Measurements from ENCODE around the gene LGALS14. TPM values are rescaled to one million over a fixed set of nuclear protein-coding genes. Genes with fewer than 3 reads are reported as not detected.
"Not testable (repeated sequence)": the region's sequence is repeated elsewhere in the genome, so short reads cannot be mapped to it uniquely, and the experiment has no call there.

LGALS14 gene
- total and polyA plus RNA-seq, 2 of the 8 experiments (the other 6 are each of a cell fraction or from before 2014, with no cell fraction given), result 0.50 to 0.77 TPM

DNA sequence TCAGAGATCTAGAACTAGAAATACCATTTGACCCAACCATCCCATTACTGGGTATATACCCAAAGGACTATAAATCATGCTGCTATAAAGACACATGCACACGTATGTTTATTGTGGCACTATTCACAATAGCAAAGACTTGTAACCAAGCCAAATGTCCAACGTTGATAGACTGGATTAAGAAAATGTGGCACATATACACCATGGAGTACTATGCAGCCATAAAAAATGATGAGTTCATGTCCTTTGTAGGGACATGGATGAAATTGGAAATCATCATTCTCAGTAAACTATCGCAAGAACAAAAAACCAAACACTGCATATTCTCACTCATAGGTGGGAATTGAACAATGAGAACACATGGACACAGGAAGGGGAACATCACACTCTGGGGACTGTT lies 34.4 kb upstream of the LGALS14 start:
- H4K5ac ChIP-seq (ENCODE audit: insufficient read length, low read depth, low read length); H4K8ac ChIP-seq (ENCODE audit: extremely low read depth, insufficient read depth, low read length); H3K9ac ChIP-seq (replicated peaks in 1 of 4; ENCODE audit: extremely low read depth in 1 of 4, low read depth in 3 of 4, low read length in 3 of 4); H2BK15ac ChIP-seq (ENCODE audit: low read length); H3K4ac ChIP-seq (replicated peaks; ENCODE audit: insufficient read length, low read depth, low read length); H3K23ac ChIP-seq (ENCODE audit: insufficient read length); H3K4me1 ChIP-seq (replicated peaks in 1 of 4; ENCODE audit: control insufficient read depth in 3 of 4, insufficient read depth in 4 of 4, low read length in 3 of 4); H2BK12ac ChIP-seq (ENCODE audit: low read depth, low read length); FAIRE-seq; H2AK5ac ChIP-seq (ENCODE audit: low read depth, low read length); H3K79me1 ChIP-seq (ENCODE audit: low read depth, low read length); H3K4me2 ChIP-seq (ENCODE audit: insufficient read depth in 1 of 2, low read depth in 2 of 2, low read length in 2 of 2); H3K79me2 ChIP-seq (ENCODE audit: control insufficient read depth in 1 of 2, insufficient read depth in 2 of 2, low read length in 2 of 2); H3K36me3 ChIP-seq (ENCODE audit: control insufficient read depth in 2 of 4, insufficient read depth in 4 of 4, low read length in 3 of 4); DNase-seq (ENCODE audit: low read depth in 1 of 2, low spot score in 2 of 2); H2BK20ac ChIP-seq (ENCODE audit: low read length); H3K18ac ChIP-seq (ENCODE audit: extremely low read depth, low read length); H4K20me1 ChIP-seq (replicated peaks in 1 of 2; ENCODE audit: control insufficient read depth in 1 of 2, insufficient read depth in 2 of 2, low read length in 2 of 2); POLR2A ChIA-PET (ENCODE audit: partially characterized antibody); H3K4me3 ChIP-seq (ENCODE audit: extremely low read depth in 1 of 4, insufficient read depth in 2 of 4, low read depth in 3 of 4, low read length in 4 of 4); H2BK120ac ChIP-seq (replicated peaks; ENCODE audit: low read depth, low read length); H3K27ac ChIP-seq (ENCODE audit: low read depth, low read length); H3K14ac ChIP-seq (ENCODE audit: insufficient read length); H3K23me2 ChIP-seq (ENCODE audit: low read depth, low read length); H3K27me3 ChIP-seq (replicated peaks in 1 of 4; ENCODE audit: control insufficient read depth in 3 of 4, extremely low read depth in 1 of 4, insufficient read depth in 3 of 4, low read length in 3 of 4); H3K56ac ChIP-seq (replicated peaks; ENCODE audit: insufficient read length, low read depth, low read length); H4K91ac ChIP-seq (replicated peaks; ENCODE audit: insufficient read length, low read length); H2AFZ ChIP-seq (ENCODE audit: low read length); H2BK5ac ChIP-seq (ENCODE audit: low read depth, low read length): not testable (repeated sequence)
- CTCF ChIA-PET (ENCODE audit: partially characterized antibody), result interaction anchor here (7.2 kb wide), 1 partner anchor 116 kb away, joined by 108 read pairs; no protein-coding TSS in a partner anchor
- peaks cover 5 to 14% of the 10 kb centered on the region in 2 experiments; a peak in 3 of 4 replicates for H3K9me3 ChIP-seq (ENCODE audit: insufficient read depth in 2 of 2, low read depth in 1 of 2, low read length in 1 of 2)
- WGBS, 2 experiments (ENCODE audit: extremely low coverage in 1 of 2, insufficient coverage in 1 of 2, insufficient read length in 1 of 2, insufficient replicate concordance in 2 of 2, low coverage in 1 of 2, low lambda C conversion rate in 2 of 2, missing lambda C conversion rate in 1 of 2), result 82% methylated on average over 2 of the region's 3 CpGs; no CpG with 5 or more reads in 1 of the 2 experiments

Data from H1 (cell line).